Stimulated activated CD8-positive, alpha-beta memory T cell treated with anti-CD3 and anti-CD28 coated beads, Interleukin-7, amount 100 ng/mL, for 4 hours (primary cell): ENCODE measurements around the gene CDH13.

Experiments used
- DNase-seq, 2 donors: peaks; one replicate each; pipeline ENCODE4 v3.0.0-alpha.2; 2020; ENCODE audit warnings: low read depth in 2 of 2

Gene CDH13

GRCh38 chr16:82845116-82845515 is 218.3 kb downstream of the CDH13 start:
- no peak for DNase-seq

GRCh38 chr16:82846806-82847205 is 220.0 kb downstream of the CDH13 start:
- DNase-seq: no peak

- no peak for DNase-seq
Measured at GRCh38 chr16:82848013-82848412, 221.2 kb downstream of the CDH13 start.

- no peak for DNase-seq
Measured at GRCh38 chr16:82852388-82853008, 225.7 kb downstream of the CDH13 start.

GRCh38 chr16:82855471-82855870 is 228.7 kb downstream of the CDH13 start:
- no peak for DNase-seq

- no peak for DNase-seq
Measured at GRCh38 chr16:82857693-82858365, 231.1 kb downstream of the CDH13 start.

- no peak for DNase-seq
Measured at GRCh38 chr16:82859662-82860061, 232.9 kb downstream of the CDH13 start.

- DNase-seq: no peak
Measured at GRCh38 chr16:82860071-82860470, 233.3 kb downstream of the CDH13 start.

- DNase-seq: no peak
Measured at GRCh38 chr16:82862057-82862456, 235.3 kb downstream of the CDH13 start.

- DNase-seq: no peak
Measured at GRCh38 chr16:82864332-82865040, 237.7 kb downstream of the CDH13 start.

GRCh38 chr16:82865412-82865811 is 238.6 kb downstream of the CDH13 start:
- no peak for DNase-seq

- no peak for DNase-seq
Measured at GRCh38 chr16:82867485-82867884, 240.7 kb downstream of the CDH13 start.

GRCh38 chr16:82874271-82874670 is 247.5 kb downstream of the CDH13 start:
- DNase-seq: no peak

- no peak for DNase-seq
Measured at GRCh38 chr16:82874672-82875071, 247.9 kb downstream of the CDH13 start.

GRCh38 chr16:82876951-82877350 is 250.2 kb downstream of the CDH13 start:
- DNase-seq: no peak

GRCh38 chr16:82878466-82878865 is 251.7 kb downstream of the CDH13 start:
- DNase-seq: no peak

GRCh38 chr16:82880346-82880745 is 253.6 kb downstream of the CDH13 start:
- no peak for DNase-seq

- no peak for DNase-seq
Measured at GRCh38 chr16:82881516-82881915, 254.7 kb downstream of the CDH13 start.

GRCh38 chr16:82882226-82882625 is 255.5 kb downstream of the CDH13 start:
- DNase-seq: no peak

GRCh38 chr16:82882982-82883835 is 256.4 kb downstream of the CDH13 start:
- no peak for DNase-seq

GRCh38 chr16:82884320-82884898 is 257.6 kb downstream of the CDH13 start:
- no peak for DNase-seq

- DNase-seq: no peak
Measured at GRCh38 chr16:82886146-82886545, 259.4 kb downstream of the CDH13 start.
